A673 (cell line): Measurements from ENCODE around the gene AGBL5.

ENCODE experiments used
- CTCF ChIP-seq: fragments of 300-800, 200-600 bp; sonication (generic); conservative IDR thresholded peaks from 2 replicates; pipeline ENCODE4 v1.5.1; 2017; ENCODE audit warnings: low read depth, mild to moderate bottlenecking, antibody characterized with exemption, low read length, moderate library complexity, mixed read lengths
- EZH2 ChIP-seq: fragments of 200-600 bp; sonication (generic); IDR thresholded peaks from 2 replicates; pipeline ENCODE4 v1.6.1; 2017; ENCODE audit warnings: borderline replicate concordance, low read depth, mild to moderate bottlenecking, mixed read lengths, antibody characterized with exemption, low read length; ENCODE audit not compliant: poor library complexity, severe bottlenecking

GRCh38 chr2:27100036-27100435 is 48.6 kb downstream of the AGBL5 start:
- TF ChIP-seq CTCF (no peak), EZH2 (no peak)
